ENCODE data around the gene STK33.

The STK33 gene

GRCh38 chr11:8352103-8352875 lies 241.7 kb downstream of the STK33 start:
- no peak for DNase-seq

GRCh38 chr11:8351223-8351622 lies 242.8 kb downstream of the STK33 start:
- DNase-seq, result no peak

- no peak for DNase-seq
Measured at GRCh38 chr11:8347978-8348377, 246.1 kb downstream of the STK33 start.

- DNase-seq, result no peak
Measured at GRCh38 chr11:8346157-8346755, 247.8 kb downstream of the STK33 start.

- no peak for DNase-seq
Measured at GRCh38 chr11:8345179-8345578, 248.8 kb downstream of the STK33 start.

- DNase-seq, result no peak
Measured at GRCh38 chr11:8344346-8344745, 249.7 kb downstream of the STK33 start.

GRCh38 chr11:8342821-8343681 lies 251.0 kb downstream of the STK33 start:
- DNase-seq, result no peak

GRCh38 chr11:8341996-8342395 lies 252.0 kb downstream of the STK33 start:
- no peak for DNase-seq
